Endothelial cell of umbilical vein (primary cell): ENCODE data around the gene SVEP1. TPM values are rescaled to one million over a fixed set of nuclear protein-coding genes. Genes with fewer than 3 reads are reported as not detected.

ENCODE experiments used
- BruUV-seq: library from RNA; stranded (reverse); fragments of 400-500 nt; replicated peaks from 2 replicates; lab custom pipeline; 2021; lab: Mats Ljungman, UMichigan
- CTCF ChIA-PET: fragments of 300-600, 350-600 bp; sonication (Branson Sonifier 250); formaldehyde crosslinking; loops from one replicate; lab custom pipeline; 2021; ENCODE audit warnings: antibody characterized with exemption, inconsistent platforms; lab: Charles Lee
- POLR2A ChIA-PET: fragments of 300-600, 350-600 bp; sonication (Branson Sonifier 250); formaldehyde crosslinking; loops from one replicate; lab custom pipeline; 2021; ENCODE audit warnings: antibody characterized with exemption, inconsistent platforms; lab: Charles Lee
- DNase-seq: peaks from one replicate; pipeline ENCODE4 v3.0.0-alpha.2; 2011; ENCODE audit warnings: low read depth, low spot score
- FAIRE-seq: peaks from 2 replicates; lab custom pipeline; 2011; peaks lifted over from hg19 to GRCh38; lab: Jason Lieb, UNC
- H2AFZ ChIP-seq: 2 replicates; pipeline ENCODE4 v1.6.0; 2012; ENCODE audit warnings: low read depth, low read length, control low read depth, inconsistent platforms
- H3K27ac ChIP-seq: 2 replicates; pipeline ENCODE4 v1.5.1; 2011; ENCODE audit warnings: low read depth, mild to moderate bottlenecking, control low read depth, low read length, moderate library complexity; ENCODE audit not compliant: insufficient read depth
- H3K27me3 ChIP-seq, 2 experiments: 2 replicates each; pipeline versions ENCODE4 v1.6.0 to v1.6.1; 2011; ENCODE audit warnings: low read length in 2 of 2, mixed read lengths in 1 of 2; ENCODE audit not compliant: control insufficient read depth in 2 of 2, insufficient read depth in 2 of 2
- H3K36me3 ChIP-seq, 2 experiments: 2 replicates in 1 of 2; 3 replicates in 1 of 2; pipeline ENCODE4 v1.5.1; 2011; ENCODE audit warnings: low read length in 2 of 2, mild to moderate bottlenecking in 1 of 2, moderate library complexity in 1 of 2; ENCODE audit not compliant: control insufficient read depth in 2 of 2, insufficient read depth in 2 of 2; ENCODE audit errors: extremely low read depth in 1 of 2
- H3K4me1 ChIP-seq: 3 replicates; pipeline ENCODE4 v1.5.1; 2011; ENCODE audit warnings: mild to moderate bottlenecking, low read length; ENCODE audit not compliant: control insufficient read depth, insufficient read depth; ENCODE audit errors: extremely low read depth
- H3K4me2 ChIP-seq: 2 replicates; pipeline ENCODE4 v1.6.1; 2011; ENCODE audit warnings: low read length, control low read depth, mixed read lengths; ENCODE audit not compliant: insufficient read depth
- H3K4me3 ChIP-seq, 3 experiments: fragments of 200-600 bp in 1 of 3; sonication (generic), shearing (Covaris generic) in 1 of 3; replicated peaks in 1 of 3; 2 replicates each; pipeline ENCODE4 v1.5.1; 2011 to 2016; ENCODE audit warnings: control low read depth in 3 of 3, low read length in 3 of 3, mild to moderate bottlenecking in 2 of 3, inconsistent platforms in 1 of 3, low read depth in 1 of 3, moderate library complexity in 1 of 3; ENCODE audit not compliant: insufficient read depth in 1 of 3
- H3K79me2 ChIP-seq: 2 replicates; pipeline ENCODE4 v1.6.0; 2012; ENCODE audit warnings: low read length, inconsistent platforms; ENCODE audit not compliant: control insufficient read depth, insufficient read depth
- H3K9ac ChIP-seq: replicated peaks from 2 replicates; pipeline ENCODE3; 2011; ENCODE audit warnings: low read length, control low read depth; ENCODE audit not compliant: insufficient read depth; ENCODE audit errors: extremely low read depth
- H3K9me1 ChIP-seq: replicated peaks from 3 replicates; pipeline ENCODE4 v1.6.0; 2011; ENCODE audit warnings: mild to moderate bottlenecking, low read length; ENCODE audit not compliant: control insufficient read depth, insufficient read depth; ENCODE audit errors: extremely low read depth
- H3K9me3 ChIP-seq: replicated peaks from 2 replicates; pipeline ENCODE4 v1.5.1; 2012; ENCODE audit warnings: low read length, inconsistent platforms; ENCODE audit not compliant: control insufficient read depth, insufficient read depth
- H4K20me1 ChIP-seq: replicated peaks from 2 replicates; pipeline ENCODE3; 2011; ENCODE audit warnings: mild to moderate bottlenecking, low read length; ENCODE audit not compliant: control insufficient read depth, insufficient read depth; ENCODE audit errors: extremely low read depth
- CTCF ChIP-seq, 2 donors: IDR thresholded peaks; 1 replicate in 1 of 2; 2 replicates in 1 of 2; pipeline ENCODE4 v1.5.1; 2011; ENCODE audit warnings: low read length in 2 of 2, mild to moderate bottlenecking in 2 of 2, moderate library complexity in 2 of 2, control low read depth in 1 of 2, inconsistent platforms in 1 of 2, low read depth in 1 of 2; ENCODE audit not compliant: insufficient read depth in 1 of 2; ENCODE audit errors: extremely low read depth in 1 of 2
- EZH2 ChIP-seq: IDR thresholded peaks from 2 replicates; pipeline ENCODE4 v1.6.1; 2012; ENCODE audit warnings: borderline replicate concordance, low read depth, mild to moderate bottlenecking, moderate library complexity, low read length, inconsistent platforms; ENCODE audit not compliant: severe bottlenecking
- FOS ChIP-seq: IDR thresholded peaks from 2 replicates; pipeline ENCODE4 v1.6.1; 2011; ENCODE audit warnings: mild to moderate bottlenecking, low read length, moderate library complexity, borderline replicate concordance; ENCODE audit not compliant: insufficient read depth
- GATA2 ChIP-seq: IDR thresholded peaks from 2 replicates; pipeline ENCODE4 v1.7.0; 2011; ENCODE audit warnings: low read depth, mild to moderate bottlenecking, moderate library complexity, mixed read lengths, low read length; ENCODE audit not compliant: insufficient read length, insufficient read depth
- JUN ChIP-seq: IDR thresholded peaks from 2 replicates; pipeline ENCODE4 v1.6.1; 2011; ENCODE audit warnings: borderline replicate concordance, low read depth; ENCODE audit not compliant: insufficient read length, insufficient read depth
- MAX ChIP-seq: IDR thresholded peaks from 2 replicates; pipeline ENCODE4 v1.6.1; 2011; ENCODE audit not compliant: insufficient read depth, insufficient read length
- POLR2A ChIP-seq: IDR thresholded peaks from 2 replicates; pipeline ENCODE4 v1.6.1; 2012; ENCODE audit warnings: low read depth, mild to moderate bottlenecking, control low read depth, low read length
- dilution Hi-C: fragments of 300-500 bp; cut with MboI; formaldehyde crosslinking; loops from one replicate; pipeline ENCODE4 v1.15.0; 2019; ENCODE audit warnings: low sequenced_read_pairs; ENCODE audit not compliant: extremely low pct_ligation_motif_present
- intact Hi-C: fragments of 100-400 bp; cut with micrococcal nuclease; formaldehyde crosslinking; loops from one replicate; pipeline ENCODE4 v1.10.0; 2022
- polyA plus RNA-seq, 4 experiments: library from polyadenylated mRNA; depleted of rRNA in 3 of 4; stranded (reverse) in 3 of 4; unstranded in 1 of 4; fragments of >200 nt; gene quantifications; 2 replicates each; pipeline versions ENCODE4 v1.2.1 to v1.2.3, GENCODE V29; 2011 to 2012; ENCODE audit warnings: missing spikeins in 1 of 4
- total RNA-seq: library from RNA; stranded (reverse); gene quantifications from 2 replicates; pipeline ENCODE4 v1.2.3, GENCODE V29; 2021

The SVEP1 gene
- total and polyA plus RNA-seq, 2 donors (not counting 3 experiments of a cell fraction or from before 2014, with no cell fraction given), result 0.04 to 0.29 TPM

- intact Hi-C loops, result no loop called here
- TF ChIP-seq FOS (no peak), JUN (no peak), CTCF (IDR thresholded peaks at IDR 0.05; ENCODE audit: extremely low read depth in 1 of 2, insufficient read depth in 1 of 2, low read depth in 1 of 2, low read length in 2 of 2) (no peak), EZH2 (no peak), GATA2 (no peak)
- H3K4me2 ChIP-seq, result no peak overlapping the region
- no TSS peak for BruUV-seq
- H2AFZ ChIP-seq, result no peak overlapping the region
- H3K4me1 ChIP-seq, result no peaks in the 10 kb centered on the region
- H3K9me3 ChIP-seq, result no peaks in the 10 kb centered on the region
- H3K4me3 ChIP-seq, result no peak overlapping the region
- H3K27me3 ChIP-seq, result no peaks in the 10 kb centered on the region
- DNase-seq, result no peak
- FAIRE-seq, result no peak
- no peak overlapping the region for H3K9ac ChIP-seq
- no peaks in the 10 kb centered on the region for H3K36me3 ChIP-seq
- dilution Hi-C loops, result no loop called here
- no peaks in the 10 kb centered on the region for H3K79me2 ChIP-seq
- H3K9me1 ChIP-seq, result no peaks in the 10 kb centered on the region
- H3K27ac ChIP-seq, result no peak overlapping the region
- no peaks in the 10 kb centered on the region for H4K20me1 ChIP-seq
- POLR2A ChIA-PET, result no interaction called here
- CTCF ChIA-PET, result no interaction called here
Measured at GRCh38 chr9:110410961-110411360, 168.6 kb downstream of the SVEP1 start.

GRCh38 chr9:110408598-110408997, 170.9 kb downstream of the SVEP1 start:
- H3K4me2 ChIP-seq, result no peak overlapping the region
- no peak overlapping the region for H2AFZ ChIP-seq
- no peaks in the 10 kb centered on the region for H3K4me1 ChIP-seq
- no peak for DNase-seq
- H3K36me3 ChIP-seq, result no peaks in the 10 kb centered on the region
- H3K9me1 ChIP-seq, result no peaks in the 10 kb centered on the region
- dilution Hi-C loops (no loop called here), intact Hi-C loops (no loop called here)
- H3K9me3 ChIP-seq, result no peaks in the 10 kb centered on the region
- CTCF ChIA-PET, result no interaction called here
- H3K27ac ChIP-seq, result no peak overlapping the region
- H4K20me1 ChIP-seq, result no peaks in the 10 kb centered on the region
- POLR2A ChIA-PET, result no interaction called here
- no peak overlapping the region for H3K9ac ChIP-seq
- H3K79me2 ChIP-seq, result no peaks in the 10 kb centered on the region
- BruUV-seq, result no TSS peak
- TF ChIP-seq POLR2A (no peak), CTCF (IDR thresholded peaks at IDR 0.05; ENCODE audit: extremely low read depth in 1 of 2, insufficient read depth in 1 of 2, low read depth in 1 of 2, low read length in 2 of 2) (no peak), MAX (no peak), GATA2 (no peak), JUN (no peak), FOS (no peak)
- no peak overlapping the region for H3K4me3 ChIP-seq
- H3K27me3 ChIP-seq, result no peaks in the 10 kb centered on the region
- FAIRE-seq, result no peak
